ENCODE results near the gene MBNL1. TPM values are rescaled to one million over a fixed set of nuclear protein-coding genes. Genes with fewer than 3 reads are reported as not detected.
A peak's percentile ranks its signal among the peaks of the same experiment; 100 is the strongest.

The MBNL1 gene
- total and polyA plus RNA-seq, 2 of the 13 experiments (the other 11 are each of a cell fraction or from before 2014, with no cell fraction given): 27.1 to 55.4 TPM

DNA sequence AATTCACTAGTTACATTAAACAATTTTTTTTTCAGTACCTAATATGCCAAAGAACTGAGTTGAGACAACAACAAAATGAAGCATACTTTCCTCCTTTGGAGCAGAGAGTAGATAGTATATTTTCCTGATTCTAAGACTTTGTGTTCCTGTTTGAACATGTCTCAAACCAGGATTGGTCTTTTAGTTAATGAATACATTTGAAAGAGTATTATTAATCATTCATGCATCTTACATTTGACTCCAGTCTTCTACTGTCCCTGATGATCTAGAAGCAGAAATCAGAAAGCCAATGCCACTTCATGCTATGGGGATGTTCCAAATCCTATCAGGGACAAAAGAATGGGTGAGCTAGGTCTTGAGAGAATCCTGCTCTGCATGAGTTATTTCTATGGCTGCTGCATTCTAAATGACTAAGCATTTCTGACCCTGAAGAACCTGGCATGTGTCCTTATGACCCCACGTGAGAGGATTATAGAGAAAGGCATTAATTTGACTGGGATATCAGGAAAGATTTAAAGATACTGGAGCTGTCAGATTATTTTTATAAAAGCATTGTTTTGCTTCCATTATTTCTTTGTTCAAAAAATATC, 32.9 kb upstream of the MBNL1 start:
- Histone ChIP-seq H3K4me2 (ENCODE audit: low read depth, low read length) (no peak overlapping the region), H3K4me1 (ENCODE audit: insufficient read depth, low read length) (no peaks in the 10 kb centered on the region), H3K9me3 (ENCODE audit: low read length) (no peaks in the 10 kb centered on the region), H3K36me3 (replicated peaks in 1 of 2; ENCODE audit: control insufficient read depth in 1 of 2, insufficient read depth in 2 of 2, low read length in 2 of 2) (no peaks in the 10 kb centered on the region), H2AFZ (ENCODE audit: low read length) (no peak overlapping the region), H3K27ac (ENCODE audit: extremely low read length, insufficient read depth, low read length) (no peak overlapping the region), H3K9ac (ENCODE audit: insufficient read depth, low read depth, low read length) (no peak overlapping the region), H3K79me2 (ENCODE audit: insufficient read depth, low read length) (no peaks in the 10 kb centered on the region), H3K4me3 (replicated peaks in 1 of 3; ENCODE audit: insufficient read depth in 1 of 3, low read depth in 2 of 3, low read length in 3 of 3) (no peak overlapping the region), H3K27me3 (ENCODE audit: control insufficient read depth in 1 of 2, insufficient read depth in 2 of 2, low read length in 2 of 2) (no peaks in the 10 kb centered on the region), H4K20me1 (ENCODE audit: insufficient read depth, low read length) (no peaks in the 10 kb centered on the region)
- TF ChIP-seq NFE2L2 (IDR thresholded peaks at IDR 0.05; ENCODE audit: low read length) (peak; percentile 60), HCFC1 (IDR thresholded peaks at IDR 0.05; ENCODE audit: low read depth, low read length) (no peak)
- ATAC-seq (no peak), DNase-seq (ENCODE audit: low spot score) (peak; percentile 8), FAIRE-seq (no peak)
- no TSS peak for BruUV-seq (replicated peaks)
- POLR2A ChIA-PET: no interaction called here
- intact Hi-C loops (cut with micrococcal nuclease; ENCODE audit: unreplicated experiment) (no loop called here), in situ Hi-C loops (cut with HindIII; ENCODE audit: extremely low pct_ligation_motif_present, low pct_unique_long_range_greater_than_20kb) (no loop called here)
- WGBS (ENCODE audit: low lambda C conversion rate): 8% methylated on average over 1 of the region's 1 CpG
- CTCF ChIA-PET (ENCODE audit: low intra/inter-chr PET ratio, low total read pairs): no interaction called here

GRCh38 chr3:152236716-152237115, 32.0 kb upstream of the MBNL1 start:
- FAIRE-seq: no peak
- H3K79me2 ChIP-seq (ENCODE audit: insufficient read depth, low read length): no peaks in the 10 kb centered on the region
- no peaks in the 10 kb centered on the region; the same call in 1 of the 2 replicates for H3K4me1 ChIP-seq (ENCODE audit: insufficient read depth, low read length)
- H3K36me3 ChIP-seq (replicated peaks in 1 of 2; ENCODE audit: control insufficient read depth in 1 of 2, insufficient read depth in 2 of 2, low read length in 2 of 2): no peaks in the 10 kb centered on the region
- H4K20me1 ChIP-seq (ENCODE audit: insufficient read depth, low read length): no peaks in the 10 kb centered on the region
- no peaks in the 10 kb centered on the region for H3K9me3 ChIP-seq (ENCODE audit: low read length)
- ChIA-PET POLR2A (no interaction called here), CTCF (ENCODE audit: low intra/inter-chr PET ratio, low total read pairs) (no interaction called here)
- DNase-seq (ENCODE audit: low spot score): no peak
- no peak overlapping the region for H3K4me2 ChIP-seq (ENCODE audit: low read depth, low read length)
- ATAC-seq: no peak
- intact Hi-C loops (cut with micrococcal nuclease; ENCODE audit: unreplicated experiment): no loop called here
- no peak for TF ChIP-seq ZSCAN20 (CRISPR knock-in tag; IDR thresholded peaks at IDR 0.05; ENCODE audit: borderline replicate concordance)
- TF ChIP-seq RBFOX2 (IDR thresholded peaks at IDR 0.05; ENCODE audit: low read depth, low read length): no peak
- peak; percentile 54 for TF ChIP-seq CREB1 (IDR thresholded peaks at IDR 0.05)
- no peak for TF ChIP-seq CREB1 (CRISPR knock-in tag; IDR thresholded peaks at IDR 0.05)
- TF ChIP-seq ATF7 (IDR thresholded peaks at IDR 0.05): peak; percentile 85
- TF ChIP-seq ATF7 (CRISPR knock-in tag; IDR thresholded peaks at IDR 0.05): no peak
- TF ChIP-seq SMC3 (IDR thresholded peaks at IDR 0.05; ENCODE audit: low read length): no peak
- TF ChIP-seq ZNF761 (CRISPR knock-in tag; conservative IDR thresholded peaks at IDR 0.05): no peak
- in situ Hi-C loops (cut with HindIII; ENCODE audit: extremely low pct_ligation_motif_present, low pct_unique_long_range_greater_than_20kb): no loop called here
- H3K9ac ChIP-seq (ENCODE audit: insufficient read depth, low read depth, low read length): no peak overlapping the region
- H3K4me3 ChIP-seq (replicated peaks in 1 of 3; ENCODE audit: insufficient read depth in 1 of 3, low read depth in 2 of 3, low read length in 3 of 3): no peak overlapping the region
- no peak overlapping the region for H2AFZ ChIP-seq (ENCODE audit: low read length)
- BruUV-seq (replicated peaks): no TSS peak
- no peaks in the 10 kb centered on the region for H3K27me3 ChIP-seq (ENCODE audit: control insufficient read depth in 1 of 2, insufficient read depth in 2 of 2, low read length in 2 of 2)
- H3K27ac ChIP-seq (ENCODE audit: extremely low read length, insufficient read depth, low read length): no peak overlapping the region
